Raji (cell line): ENCODE measurements around the gene MORN1.

Source experiments
- POLR2A ChIP-seq: IDR thresholded peaks from 2 replicates; pipeline ENCODE4 v1.6.1; 2011; ENCODE audit warnings: low read depth, low read length, control low read depth; ENCODE audit not compliant: insufficient read depth

MORN1 gene

GRCh38 chr1:2386636-2387611 is 4.4 kb downstream of the MORN1 start:
- no peak for TF ChIP-seq POLR2A

GRCh38 chr1:2385606-2386280 is 5.6 kb downstream of the MORN1 start:
- 0 out of 2 replicates have a peak, but pooled peaks have one; percentile 4 for TF ChIP-seq POLR2A

- TF ChIP-seq POLR2A = no peak; the same call in 1 of the 2 replicates
Observed at GRCh38 chr1:2384941-2385481, 6.3 kb downstream of the MORN1 start.

GRCh38 chr1:2384130-2384860 is 7.1 kb downstream of the MORN1 start:
- no peak for TF ChIP-seq POLR2A

- TF ChIP-seq POLR2A = no peak
Observed at GRCh38 chr1:2383576-2383975, 7.8 kb downstream of the MORN1 start.

GRCh38 chr1:2382621-2383361 is 8.6 kb downstream of the MORN1 start:
- TF ChIP-seq POLR2A = 0 out of 2 replicates have a peak, but pooled peaks have one; percentile 15

GRCh38 chr1:2381741-2382620 is 9.4 kb downstream of the MORN1 start:
- no peak for TF ChIP-seq POLR2A

- no peak for TF ChIP-seq POLR2A
Observed at GRCh38 chr1:2380816-2381591, 10.3 kb downstream of the MORN1 start.

GRCh38 chr1:2379733-2380404 is 11.5 kb downstream of the MORN1 start:
- TF ChIP-seq POLR2A = no peak

GRCh38 chr1:2378956-2379732 is 12.2 kb downstream of the MORN1 start:
- TF ChIP-seq POLR2A = no peak

GRCh38 chr1:2378441-2378851 is 12.9 kb downstream of the MORN1 start:
- TF ChIP-seq POLR2A = no peak

GRCh38 chr1:2377751-2378440 is 13.5 kb downstream of the MORN1 start:
- TF ChIP-seq POLR2A = no peak
